ENCODE measurements around the gene GAS1. TPM values are rescaled to one million over a fixed set of nuclear protein-coding genes. Genes with fewer than 3 reads are reported as not detected.

The GAS1 gene
- total RNA-seq, 4 donors from 2014 or later: 22.8 to 50.6 (median 40.1) TPM

DNA sequence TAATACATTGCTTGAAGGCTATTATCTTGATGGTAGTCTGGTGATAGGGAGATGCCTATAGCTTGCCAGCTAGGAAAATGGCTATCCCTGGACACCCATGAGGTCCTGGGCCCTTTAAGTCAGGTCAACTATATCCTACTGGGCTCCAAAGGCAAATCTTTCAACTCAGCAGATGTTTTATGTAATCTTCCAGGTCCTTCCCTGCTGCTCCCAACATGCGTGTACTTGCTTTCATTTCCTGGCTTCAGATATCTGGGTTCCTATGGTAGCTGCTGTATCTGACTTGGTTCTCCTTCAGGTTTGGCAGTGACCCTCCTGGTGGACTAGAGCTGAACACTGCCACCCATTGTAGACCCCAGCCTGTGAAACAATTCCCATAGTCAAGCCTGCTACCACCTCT lies 32.4 kb upstream of the GAS1 start:
- no peak for DNase-seq (ENCODE audit: low spot score in 2 of 2)
- no peaks in the 10 kb centered on the region for H3K9me3 ChIP-seq
- no peak overlapping the region for H3K4me3 ChIP-seq
- H3K27ac ChIP-seq: no peak overlapping the region
- TF ChIP-seq POLR2A (IDR thresholded peaks at IDR 0.05) (no peak), POLR2AphosphoS5 (IDR thresholded peaks at IDR 0.05) (no peak), EP300 (IDR thresholded peaks at IDR 0.05) (no peak)
- TF ChIP-seq, protein P1, sequence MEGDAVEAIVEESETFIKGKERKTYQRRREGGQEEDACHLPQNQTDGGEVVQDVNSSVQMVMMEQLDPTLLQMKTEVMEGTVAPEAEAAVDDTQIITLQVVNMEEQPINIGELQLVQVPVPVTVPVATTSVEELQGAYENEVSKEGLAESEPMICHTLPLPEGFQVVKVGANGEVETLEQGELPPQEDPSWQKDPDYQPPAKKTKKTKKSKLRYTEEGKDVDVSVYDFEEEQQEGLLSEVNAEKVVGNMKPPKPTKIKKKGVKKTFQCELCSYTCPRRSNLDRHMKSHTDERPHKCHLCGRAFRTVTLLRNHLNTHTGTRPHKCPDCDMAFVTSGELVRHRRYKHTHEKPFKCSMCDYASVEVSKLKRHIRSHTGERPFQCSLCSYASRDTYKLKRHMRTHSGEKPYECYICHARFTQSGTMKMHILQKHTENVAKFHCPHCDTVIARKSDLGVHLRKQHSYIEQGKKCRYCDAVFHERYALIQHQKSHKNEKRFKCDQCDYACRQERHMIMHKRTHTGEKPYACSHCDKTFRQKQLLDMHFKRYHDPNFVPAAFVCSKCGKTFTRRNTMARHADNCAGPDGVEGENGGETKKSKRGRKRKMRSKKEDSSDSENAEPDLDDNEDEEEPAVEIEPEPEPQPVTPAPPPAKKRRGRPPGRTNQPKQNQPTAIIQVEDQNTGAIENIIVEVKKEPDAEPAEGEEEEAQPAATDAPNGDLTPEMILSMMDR (IDR thresholded peaks at IDR 0.05): no peak
- 60% methylated on average over 1 of the region's 1 CpG for WGBS
- no peaks in the 10 kb centered on the region for H3K27me3 ChIP-seq
- H3K4me1 ChIP-seq: peaks cover 19% of the 10 kb centered on the region
- no peaks in the 10 kb centered on the region for H3K36me3 ChIP-seq

- no peak overlapping the region for H3K27ac ChIP-seq
- H3K27me3 ChIP-seq: no peaks in the 10 kb centered on the region
- H3K9me3 ChIP-seq: no peaks in the 10 kb centered on the region
- H3K4me3 ChIP-seq: no peak overlapping the region
- peaks cover 15% of the 10 kb centered on the region for H3K4me1 ChIP-seq
- WGBS: 62% methylated on average over 6 of the region's 6 CpGs
- no peak for TF ChIP-seq POLR2AphosphoS5 (IDR thresholded peaks at IDR 0.05)
- TF ChIP-seq, protein P1 (IDR thresholded peaks at IDR 0.05): no peak
- TF ChIP-seq EP300 (IDR thresholded peaks at IDR 0.05): no peak
- TF ChIP-seq POLR2A (IDR thresholded peaks at IDR 0.05): no peak
- no peak for DNase-seq (ENCODE audit: low spot score in 2 of 2)
- no peaks in the 10 kb centered on the region for H3K36me3 ChIP-seq
Observed at GRCh38 chr9:86978922-86979474, 31.7 kb upstream of the GAS1 start.

GRCh38 chr9:86978413-86978812 lies 31.1 kb upstream of the GAS1 start:
- H3K27me3 ChIP-seq: no peaks in the 10 kb centered on the region
- no peaks in the 10 kb centered on the region for H3K36me3 ChIP-seq
- 79% methylated on average over 2 of the region's 2 CpGs for WGBS
- no peak overlapping the region for H3K4me3 ChIP-seq
- no peak overlapping the region for H3K27ac ChIP-seq
- peaks cover 10% of the 10 kb centered on the region for H3K4me1 ChIP-seq
- no peak for DNase-seq (ENCODE audit: low spot score in 2 of 2)
- H3K9me3 ChIP-seq: no peaks in the 10 kb centered on the region
- TF ChIP-seq, protein P1 (IDR thresholded peaks at IDR 0.05): no peak
- TF ChIP-seq EP300 (IDR thresholded peaks at IDR 0.05): no peak
- no peak for TF ChIP-seq POLR2A (IDR thresholded peaks at IDR 0.05)
- no peak for TF ChIP-seq POLR2AphosphoS5 (IDR thresholded peaks at IDR 0.05)

GRCh38 chr9:86977205-86977835 lies 30.0 kb upstream of the GAS1 start:
- Histone ChIP-seq H3K4me1 (peaks cover 3% of the 10 kb centered on the region), H3K36me3 (no peaks in the 10 kb centered on the region), H3K27ac (no peak overlapping the region), H3K27me3 (no peaks in the 10 kb centered on the region), H3K4me3 (no peak overlapping the region), H3K9me3 (no peaks in the 10 kb centered on the region)
- TF ChIP-seq EP300 (IDR thresholded peaks at IDR 0.05): no peak
- TF ChIP-seq, protein P1 (IDR thresholded peaks at IDR 0.05): no peak
- TF ChIP-seq POLR2AphosphoS5 (IDR thresholded peaks at IDR 0.05): no peak
- TF ChIP-seq POLR2A (IDR thresholded peaks at IDR 0.05): no peak
- no peak for DNase-seq (ENCODE audit: low spot score in 2 of 2)
- 92% methylated on average over 4 of the region's 4 CpGs for WGBS

- Histone ChIP-seq H3K9me3 (no peaks in the 10 kb centered on the region), H3K27ac (peak overlapping the region; percentile 1), H3K36me3 (no peaks in the 10 kb centered on the region), H3K27me3 (no peaks in the 10 kb centered on the region), H3K4me3 (no peak overlapping the region), H3K4me1 (peaks cover 9% of the 10 kb centered on the region)
- DNase-seq (ENCODE audit: low spot score in 2 of 2): no peak
- TF ChIP-seq EP300 (IDR thresholded peaks at IDR 0.05) (no peak), POLR2AphosphoS5 (IDR thresholded peaks at IDR 0.05) (no peak), POLR2A (IDR thresholded peaks at IDR 0.05) (no peak)
- TF ChIP-seq, protein P1 (IDR thresholded peaks at IDR 0.05): no peak
Observed at GRCh38 chr9:86975606-86976005, 28.3 kb upstream of the GAS1 start.

Measured in suprapubic skin (tissue), 4 donors.